HAP-1 (cell line): ENCODE data around the gene ANKEF1.
A peak's percentile ranks its signal among the peaks of the same experiment; 100 is the strongest.

Experiments used
- DNase-seq, 2 experiments: peaks; one replicate each; pipeline ENCODE4 v3.0.0-alpha.2; 2016 to 2020; ENCODE audit warnings: low spot score in 2 of 2
- H3K27me3 ChIP-seq: fragments of 250-450 bp; sonication (Bioruptor Pico); 2 replicates; pipeline ENCODE4 v1.5.1; 2020; ENCODE audit warnings: low read depth, mild to moderate bottlenecking, moderate library complexity
- H3K36me3 ChIP-seq: fragments of 250-450 bp; sonication (Bioruptor Pico); replicated peaks from 2 replicates; pipeline ENCODE4 v1.5.1; 2020; ENCODE audit warnings: mild to moderate bottlenecking
- H3K4me1 ChIP-seq: fragments of 250-450 bp; sonication (Bioruptor Pico); 2 replicates; pipeline ENCODE4 v1.5.1; 2020; ENCODE audit warnings: mild to moderate bottlenecking
- H3K4me3 ChIP-seq: fragments of 250-450 bp; sonication (Bioruptor Pico); 2 replicates; pipeline ENCODE4 v1.5.1; 2020; ENCODE audit warnings: mild to moderate bottlenecking, moderate library complexity
- H3K9me3 ChIP-seq: fragments of 250-450 bp; sonication (Bioruptor Pico); 2 replicates; pipeline ENCODE4 v1.5.1; 2020; ENCODE audit warnings: mild to moderate bottlenecking, moderate library complexity
- in situ Hi-C: fragments of 300-500 bp; cut with MboI; formaldehyde crosslinking; loops from 3 replicates; pipeline ENCODE4 v1.14.3; 2020; ENCODE audit warnings: low sequenced_read_pairs, inconsistent platforms, mixed read lengths

The ANKEF1 gene

GRCh38 chr20:10047427-10047826, 12.6 kb downstream of the ANKEF1 start:
- no peaks in the 10 kb centered on the region for H3K9me3 ChIP-seq
- H3K27me3 ChIP-seq = no peaks in the 10 kb centered on the region
- no peaks in the 10 kb centered on the region for H3K4me1 ChIP-seq
- DNase-seq = peak in 1 of 2 experiments; percentile 38
- no peak overlapping the region for H3K4me3 ChIP-seq
- no peaks in the 10 kb centered on the region for H3K36me3 ChIP-seq
- in situ Hi-C loops = no loop called here

DNA sequence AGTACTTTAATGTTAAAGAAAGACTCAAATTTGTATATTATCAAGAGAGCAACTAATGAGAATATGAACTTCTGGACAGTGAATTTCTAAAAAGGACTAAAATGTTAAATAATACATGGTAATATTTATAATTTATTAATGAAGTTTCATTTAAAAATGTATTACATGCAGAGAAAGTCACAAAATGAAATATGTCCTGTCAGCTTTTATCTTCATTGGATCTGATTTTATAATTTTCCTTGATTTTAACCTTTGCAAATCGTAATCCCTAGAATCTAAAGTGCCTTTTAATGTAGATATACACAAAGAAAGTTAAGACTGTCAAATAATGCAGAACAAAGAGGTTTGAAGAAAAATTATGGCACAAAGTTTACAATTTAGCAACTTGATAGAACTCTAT, 16.4 kb downstream of the ANKEF1 start:
- H3K9me3 ChIP-seq = no peaks in the 10 kb centered on the region
- H3K27me3 ChIP-seq = no peaks in the 10 kb centered on the region
- H3K4me3 ChIP-seq = no peak overlapping the region
- in situ Hi-C loops = no loop called here
- H3K36me3 ChIP-seq = no peaks in the 10 kb centered on the region
- no peaks in the 10 kb centered on the region for H3K4me1 ChIP-seq
- no peak for DNase-seq

- in situ Hi-C loops = no loop called here
- H3K4me1 ChIP-seq = no peaks in the 10 kb centered on the region
- no peaks in the 10 kb centered on the region for H3K9me3 ChIP-seq
Measured at GRCh38 chr20:10059006-10059405, 24.2 kb downstream of the ANKEF1 start.

GRCh38 chr20:10060226-10060625, 25.4 kb downstream of the ANKEF1 start:
- Histone ChIP-seq H3K4me3 (no peak overlapping the region), H3K36me3 (no peaks in the 10 kb centered on the region), H3K27me3 (no peaks in the 10 kb centered on the region; the same call in 1 of the 2 replicates), H3K4me1 (no peaks in the 10 kb centered on the region), H3K9me3 (no peaks in the 10 kb centered on the region)
- in situ Hi-C loops = no loop called here
- no peak for DNase-seq

More at GRCh38 chr20:10059006-10059405, 24.2 kb downstream of the ANKEF1 start:
- Histone ChIP-seq H3K4me3 (no peak overlapping the region), H3K36me3 (no peaks in the 10 kb centered on the region), H3K27me3 (no peaks in the 10 kb centered on the region; the same call in 1 of the 2 replicates)
- DNase-seq = no peak

DNA sequence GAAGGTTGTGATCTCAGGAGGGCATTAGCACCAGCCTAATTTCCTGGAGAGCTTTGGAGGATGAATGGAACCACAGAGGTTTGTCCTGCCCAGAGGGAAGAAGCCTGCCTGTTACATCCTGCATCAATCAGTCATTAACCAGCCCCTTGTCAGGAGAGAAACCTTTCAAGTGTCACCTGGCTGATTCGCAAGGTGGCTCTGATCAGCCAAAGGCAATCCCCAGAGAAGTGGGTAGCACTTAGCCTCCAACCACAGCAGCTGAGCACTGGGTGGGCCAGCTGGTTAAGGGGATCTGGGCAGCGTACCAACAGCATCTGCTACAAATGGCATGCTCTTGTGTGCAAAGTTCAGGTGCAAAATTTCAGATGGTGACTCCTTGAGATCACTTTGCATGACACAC, 26.9 kb downstream of the ANKEF1 start:
- Histone ChIP-seq H3K27me3 (no peaks in the 10 kb centered on the region; the same call in 1 of the 2 replicates), H3K4me3 (no peak overlapping the region), H3K4me1 (no peaks in the 10 kb centered on the region), H3K9me3 (no peaks in the 10 kb centered on the region), H3K36me3 (no peaks in the 10 kb centered on the region)
- in situ Hi-C loops = no loop called here
- DNase-seq = no peak

- H3K4me1 ChIP-seq = no peaks in the 10 kb centered on the region
- no peaks in the 10 kb centered on the region for H3K9me3 ChIP-seq
- H3K4me3 ChIP-seq = no peak overlapping the region
- no peaks in the 10 kb centered on the region for H3K36me3 ChIP-seq
- in situ Hi-C loops = no loop called here
- no peak for DNase-seq
- no peaks in the 10 kb centered on the region; the same call in 1 of the 2 replicates for H3K27me3 ChIP-seq
Measured at GRCh38 chr20:10063482-10063881, 28.7 kb downstream of the ANKEF1 start.

DNA sequence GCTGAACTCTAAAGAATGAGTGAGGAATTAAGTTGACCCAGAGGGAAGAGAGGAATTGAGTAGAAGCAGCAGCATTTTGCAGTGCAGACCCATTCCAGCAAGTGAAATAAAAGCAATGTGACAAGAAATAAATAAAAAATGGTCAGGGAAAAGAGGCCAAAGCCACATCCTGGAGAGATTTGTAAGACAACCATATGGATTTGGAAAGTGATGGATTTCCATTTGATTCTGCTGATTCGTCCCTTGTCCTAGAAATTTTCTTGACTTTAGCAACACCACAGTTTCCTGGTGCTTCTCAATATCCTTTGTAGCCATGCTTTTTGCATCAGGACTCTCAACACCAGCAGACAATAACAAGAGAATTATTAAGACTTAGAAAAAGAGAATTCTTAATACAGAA, 29.8 kb downstream of the ANKEF1 start:
- DNase-seq = no peak
- in situ Hi-C loops = no loop called here

GRCh38 chr20:10065154-10065833, 30.5 kb downstream of the ANKEF1 start:
- no peak for DNase-seq
- no peaks in the 10 kb centered on the region for H3K9me3 ChIP-seq
- H3K4me3 ChIP-seq = no peak overlapping the region
- no peaks in the 10 kb centered on the region for H3K36me3 ChIP-seq
- no peaks in the 10 kb centered on the region for H3K4me1 ChIP-seq
- in situ Hi-C loops = no loop called here
- no peaks in the 10 kb centered on the region for H3K27me3 ChIP-seq

More for the DNA sequence above, 29.8 kb downstream of the ANKEF1 start:
- Histone ChIP-seq H3K27me3 (no peaks in the 10 kb centered on the region; the same call in 1 of the 2 replicates), H3K4me3 (no peak overlapping the region), H3K4me1 (no peaks in the 10 kb centered on the region), H3K9me3 (no peaks in the 10 kb centered on the region), H3K36me3 (no peaks in the 10 kb centered on the region)

GRCh38 chr20:10067321-10067720, 32.5 kb downstream of the ANKEF1 start:
- H3K4me3 ChIP-seq = no peak overlapping the region
- H3K27me3 ChIP-seq = no peaks in the 10 kb centered on the region
- DNase-seq = no peak
- H3K36me3 ChIP-seq = no peaks in the 10 kb centered on the region
- in situ Hi-C loops = no loop called here
- no peaks in the 10 kb centered on the region for H3K4me1 ChIP-seq
- no peaks in the 10 kb centered on the region for H3K9me3 ChIP-seq

DNA sequence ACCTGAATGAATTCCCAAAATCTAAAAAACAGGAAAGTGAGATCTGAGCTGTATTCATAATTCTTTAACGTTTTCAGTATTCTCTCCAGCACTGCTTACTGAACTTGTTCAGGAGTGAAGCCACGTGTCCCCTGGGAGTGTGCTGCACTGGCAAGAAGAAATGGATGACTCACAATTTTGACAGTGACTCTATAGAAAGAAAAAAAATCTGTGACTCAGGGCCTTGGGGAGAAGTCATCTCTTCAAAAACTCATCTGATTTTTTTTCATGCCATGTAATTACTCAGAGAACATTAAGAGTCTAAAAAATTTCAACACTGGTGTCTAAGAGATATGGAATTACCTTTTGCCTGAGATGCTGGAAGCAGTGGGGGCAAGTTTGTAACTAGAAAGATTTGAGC, 39.7 kb downstream of the ANKEF1 start:
- H3K27me3 ChIP-seq = no peaks in the 10 kb centered on the region
- no peak overlapping the region for H3K4me3 ChIP-seq
- H3K36me3 ChIP-seq = no peaks in the 10 kb centered on the region
- in situ Hi-C loops = no loop called here
- H3K9me3 ChIP-seq = no peaks in the 10 kb centered on the region
- DNase-seq = no peak
- no peaks in the 10 kb centered on the region for H3K4me1 ChIP-seq

- no peak for DNase-seq
- Histone ChIP-seq H3K27me3 (no peaks in the 10 kb centered on the region), H3K4me1 (no peaks in the 10 kb centered on the region), H3K36me3 (no peaks in the 10 kb centered on the region), H3K9me3 (no peaks in the 10 kb centered on the region), H3K4me3 (no peak overlapping the region)
- in situ Hi-C loops = loop anchor here (25.0 kb wide), 1 partner anchor 463 kb away; no protein-coding TSS in a partner anchor
Measured at GRCh38 chr20:10075606-10076005, 40.8 kb downstream of the ANKEF1 start.

DNA sequence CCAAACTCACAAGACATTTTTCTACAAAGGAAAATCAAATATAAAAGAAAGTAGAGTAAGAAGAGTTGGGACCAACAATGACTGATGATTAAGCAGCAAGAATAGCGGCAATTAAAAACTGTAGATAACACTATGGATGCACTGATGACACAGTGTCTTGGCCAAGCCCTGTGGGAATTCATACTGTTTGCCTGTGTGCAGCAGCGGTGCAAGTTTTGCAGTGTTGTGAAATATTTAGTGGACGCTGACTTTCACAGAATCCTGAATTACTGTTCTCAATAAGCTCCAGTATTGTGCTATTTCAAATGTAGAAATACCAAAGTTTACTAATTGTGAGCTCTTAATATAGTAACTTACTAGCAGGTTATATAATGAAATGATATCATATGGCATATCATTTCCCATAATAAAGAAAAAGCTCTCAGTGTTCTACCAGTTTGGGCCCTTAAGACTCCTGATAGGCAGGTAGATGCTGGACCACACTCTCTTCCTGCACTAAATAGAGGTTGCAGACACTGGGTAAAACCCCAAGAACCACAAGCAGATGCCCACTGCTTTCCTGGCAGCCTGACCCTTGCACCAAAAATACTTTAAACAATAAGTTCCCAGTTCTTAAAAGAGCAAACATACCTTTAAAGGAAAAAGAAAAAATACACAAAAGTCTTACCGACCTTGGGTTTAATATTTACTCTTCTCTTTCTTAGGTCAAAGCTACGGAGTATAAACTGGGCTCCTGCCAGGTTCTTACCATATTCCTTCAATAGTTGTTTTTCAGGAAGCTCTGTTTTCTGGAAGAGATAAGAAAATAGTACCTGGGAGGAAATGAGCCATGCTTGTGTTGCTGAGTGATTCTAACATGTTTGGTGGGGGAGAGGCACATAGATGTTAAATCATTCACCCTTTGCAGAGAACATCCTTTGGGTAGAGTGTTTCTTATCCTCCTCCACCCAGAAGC, 41.6 kb downstream of the ANKEF1 start:
- in situ Hi-C loops = loop anchor here (25.0 kb wide), 1 partner anchor 464 kb away; no protein-coding TSS in a partner anchor
- DNase-seq = no peak
- H3K27me3 ChIP-seq = no peaks in the 10 kb centered on the region

GRCh38 chr20:10077081-10077471, 42.3 kb downstream of the ANKEF1 start:
- Histone ChIP-seq H3K4me3 (no peak overlapping the region), H3K4me1 (no peaks in the 10 kb centered on the region), H3K36me3 (no peaks in the 10 kb centered on the region), H3K27me3 (no peaks in the 10 kb centered on the region), H3K9me3 (no peaks in the 10 kb centered on the region)
- DNase-seq = peak in 1 of 2 experiments; percentile 20
- in situ Hi-C loops = loop anchor here (25.0 kb wide), 1 partner anchor 465 kb away; no protein-coding TSS in a partner anchor

More for the DNA sequence above, 41.6 kb downstream of the ANKEF1 start:
- Histone ChIP-seq H3K36me3 (no peaks in the 10 kb centered on the region), H3K9me3 (no peaks in the 10 kb centered on the region), H3K4me1 (no peaks in the 10 kb centered on the region), H3K4me3 (no peak overlapping the region)

DNA sequence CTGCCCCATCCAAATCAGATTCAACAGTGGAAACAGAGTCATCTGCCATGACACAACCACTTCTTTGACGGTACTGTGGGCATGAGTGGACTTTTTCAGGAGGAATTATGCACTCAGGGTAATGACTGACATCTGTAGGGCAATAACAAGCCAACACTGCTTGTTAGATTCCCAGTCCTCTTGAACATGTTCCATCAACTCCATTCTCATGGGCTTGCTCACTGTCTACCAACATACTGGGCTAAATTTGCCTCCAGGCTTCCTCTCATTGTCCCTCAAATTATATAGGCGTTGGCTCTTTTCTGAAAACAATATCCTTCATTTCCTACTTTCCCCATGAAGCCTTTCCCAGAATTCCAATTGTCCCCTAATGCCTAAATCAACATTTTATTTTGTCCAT, 43.1 kb downstream of the ANKEF1 start:
- in situ Hi-C loops = loop anchor here (25.0 kb wide), 1 partner anchor 466 kb away; no protein-coding TSS in a partner anchor
- no peak for DNase-seq
- Histone ChIP-seq H3K4me3 (no peak overlapping the region), H3K9me3 (no peaks in the 10 kb centered on the region), H3K4me1 (no peaks in the 10 kb centered on the region), H3K27me3 (no peaks in the 10 kb centered on the region), H3K36me3 (no peaks in the 10 kb centered on the region)
